PFSK-1 (cell line): ENCODE data around the gene FAM163B.

ENCODE experiments used
- FOXP2 ChIP-seq: optimal IDR thresholded peaks from 2 replicates; pipeline ENCODE3; 2011; ENCODE audit warnings: borderline replicate concordance, control low read depth, inconsistent platforms; ENCODE audit not compliant: insufficient read depth; ENCODE audit errors: extremely low read length, extremely low read depth
- POLR2AphosphoS5 ChIP-seq: IDR thresholded peaks from 2 replicates; pipeline ENCODE4 v1.6.1; 2012; ENCODE audit warnings: low read depth, mild to moderate bottlenecking, control low read depth, low read length, moderate library complexity
- SIN3A ChIP-seq: IDR thresholded peaks from 2 replicates; pipeline ENCODE4 v1.6.1; 2012; ENCODE audit warnings: mild to moderate bottlenecking, low read length, moderate library complexity, borderline replicate concordance; ENCODE audit not compliant: insufficient read depth
- TAF1 ChIP-seq: IDR thresholded peaks from 2 replicates; pipeline ENCODE4 v1.6.1; 2012; ENCODE audit warnings: low read length, control low read depth, borderline replicate concordance; ENCODE audit not compliant: insufficient read depth
- TF ChIP-seq, protein P1 (sequence below), 2 experiments: IDR thresholded peaks; 2 replicates each; pipeline versions ENCODE4 v1.6.1 to v1.8.0; 2011 to 2012; ENCODE audit warnings: low read depth in 2 of 2, low read length in 2 of 2, control low read depth in 1 of 2, inconsistent platforms in 1 of 2, mild to moderate bottlenecking in 1 of 2, moderate library complexity in 1 of 2; ENCODE audit not compliant: insufficient read depth in 1 of 2

Gene FAM163B

DNA sequence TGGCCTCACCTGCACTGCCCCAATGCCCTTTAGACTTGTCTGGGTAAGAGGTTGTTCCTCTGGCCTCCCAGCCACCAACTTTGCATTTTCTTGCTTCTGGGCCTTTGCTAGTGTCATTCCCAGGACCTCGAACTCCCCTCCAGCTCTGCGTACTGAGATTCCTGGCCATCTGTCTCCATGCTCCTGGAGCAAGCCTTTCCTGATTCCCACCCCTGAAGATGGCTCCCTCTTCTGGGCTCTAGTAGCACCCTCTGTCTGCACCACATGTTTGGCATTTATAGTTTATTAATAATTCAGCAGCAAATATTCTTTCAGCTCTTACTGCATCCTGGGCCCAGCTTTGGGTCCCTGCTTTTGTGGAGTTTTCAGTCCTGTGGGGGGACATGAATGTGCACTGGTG is 14.9 kb downstream of the FAM163B start:
- TF ChIP-seq SIN3A (no peak), TAF1 (no peak), FOXP2 (no peak), POLR2AphosphoS5 (no peak)
- TF ChIP-seq, protein P1, sequence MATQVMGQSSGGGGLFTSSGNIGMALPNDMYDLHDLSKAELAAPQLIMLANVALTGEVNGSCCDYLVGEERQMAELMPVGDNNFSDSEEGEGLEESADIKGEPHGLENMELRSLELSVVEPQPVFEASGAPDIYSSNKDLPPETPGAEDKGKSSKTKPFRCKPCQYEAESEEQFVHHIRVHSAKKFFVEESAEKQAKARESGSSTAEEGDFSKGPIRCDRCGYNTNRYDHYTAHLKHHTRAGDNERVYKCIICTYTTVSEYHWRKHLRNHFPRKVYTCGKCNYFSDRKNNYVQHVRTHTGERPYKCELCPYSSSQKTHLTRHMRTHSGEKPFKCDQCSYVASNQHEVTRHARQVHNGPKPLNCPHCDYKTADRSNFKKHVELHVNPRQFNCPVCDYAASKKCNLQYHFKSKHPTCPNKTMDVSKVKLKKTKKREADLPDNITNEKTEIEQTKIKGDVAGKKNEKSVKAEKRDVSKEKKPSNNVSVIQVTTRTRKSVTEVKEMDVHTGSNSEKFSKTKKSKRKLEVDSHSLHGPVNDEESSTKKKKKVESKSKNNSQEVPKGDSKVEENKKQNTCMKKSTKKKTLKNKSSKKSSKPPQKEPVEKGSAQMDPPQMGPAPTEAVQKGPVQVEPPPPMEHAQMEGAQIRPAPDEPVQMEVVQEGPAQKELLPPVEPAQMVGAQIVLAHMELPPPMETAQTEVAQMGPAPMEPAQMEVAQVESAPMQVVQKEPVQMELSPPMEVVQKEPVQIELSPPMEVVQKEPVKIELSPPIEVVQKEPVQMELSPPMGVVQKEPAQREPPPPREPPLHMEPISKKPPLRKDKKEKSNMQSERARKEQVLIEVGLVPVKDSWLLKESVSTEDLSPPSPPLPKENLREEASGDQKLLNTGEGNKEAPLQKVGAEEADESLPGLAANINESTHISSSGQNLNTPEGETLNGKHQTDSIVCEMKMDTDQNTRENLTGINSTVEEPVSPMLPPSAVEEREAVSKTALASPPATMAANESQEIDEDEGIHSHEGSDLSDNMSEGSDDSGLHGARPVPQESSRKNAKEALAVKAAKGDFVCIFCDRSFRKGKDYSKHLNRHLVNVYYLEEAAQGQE (IDR thresholded peaks at IDR 0.05; ENCODE audit: insufficient read depth in 1 of 2, low read depth in 2 of 2, low read length in 2 of 2) = no peak

DNA sequence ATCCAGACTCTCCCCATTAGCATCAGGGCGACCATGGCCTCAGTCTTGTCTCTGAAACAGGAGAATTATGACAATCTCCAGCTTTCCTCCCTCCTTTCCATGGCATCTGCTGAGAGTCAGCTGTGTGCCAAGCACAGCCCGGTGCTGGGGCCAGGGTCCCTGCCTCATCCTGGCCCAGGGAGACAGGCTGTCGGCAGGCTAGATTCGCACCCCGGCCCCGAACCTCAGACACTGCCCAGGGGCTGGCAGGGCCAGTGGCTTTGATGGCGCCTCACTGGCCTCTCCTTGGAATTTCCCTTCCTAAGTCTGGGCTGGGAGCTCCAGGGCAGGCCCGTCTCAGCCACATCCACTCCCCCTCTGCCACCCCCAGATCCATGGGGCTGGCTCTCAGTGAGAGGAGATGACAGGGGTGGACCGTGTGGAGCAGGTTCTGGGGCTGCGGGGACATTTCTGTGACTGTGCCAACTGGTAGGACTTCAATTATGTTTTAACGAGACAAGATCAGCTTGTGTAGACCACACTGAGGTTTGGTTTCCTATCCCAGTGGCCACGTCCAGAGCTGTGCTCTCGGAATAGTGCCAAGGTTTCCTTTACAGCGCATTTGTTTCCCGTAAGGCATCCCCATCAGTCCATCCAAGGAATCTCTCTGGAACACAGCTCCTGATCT is 15.5 kb downstream of the FAM163B start:
- TF ChIP-seq FOXP2 (no peak), TAF1 (no peak), POLR2AphosphoS5 (no peak), SIN3A (no peak)
- TF ChIP-seq, protein P1 (IDR thresholded peaks at IDR 0.05; ENCODE audit: insufficient read depth in 1 of 2, low read depth in 2 of 2, low read length in 2 of 2) = no peak

DNA sequence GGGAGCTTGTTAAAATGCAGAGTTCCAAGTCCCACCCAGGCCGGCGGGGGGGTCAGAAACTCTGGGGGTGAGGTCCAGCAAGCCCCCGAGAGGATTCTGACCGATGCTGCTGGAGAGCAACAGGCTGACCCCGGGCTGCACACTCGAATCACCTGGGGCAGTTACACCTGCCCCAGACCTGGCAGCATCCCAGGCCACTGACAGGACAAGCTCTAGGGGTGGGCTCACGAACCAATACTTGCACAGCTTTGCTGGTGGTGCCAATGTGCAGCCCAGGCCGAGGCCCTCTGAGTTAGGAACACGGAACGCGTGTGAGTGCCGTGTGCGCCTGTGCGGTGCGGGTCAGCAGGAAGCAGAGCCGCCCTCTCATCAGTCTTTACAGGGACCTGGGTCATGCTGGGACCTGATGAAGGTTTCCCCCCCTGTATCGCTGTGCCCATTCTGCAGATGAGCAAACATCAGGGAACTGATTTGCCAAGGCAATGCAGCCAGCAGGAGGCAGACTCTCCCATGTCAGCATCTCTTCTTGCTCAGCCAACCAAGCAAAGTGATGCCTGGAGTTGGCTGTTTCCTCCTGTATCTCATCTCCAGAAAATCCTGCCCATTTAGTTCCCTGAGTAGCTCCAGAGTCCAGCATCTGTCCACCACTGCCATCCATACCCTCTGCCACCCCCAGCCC is 16.3 kb downstream of the FAM163B start:
- no peak for TF ChIP-seq POLR2AphosphoS5
- TF ChIP-seq SIN3A = no peak
- no peak for TF ChIP-seq FOXP2
- TF ChIP-seq, protein P1 (IDR thresholded peaks at IDR 0.05; ENCODE audit: insufficient read depth in 1 of 2, low read depth in 2 of 2, low read length in 2 of 2) = no peak
- TF ChIP-seq TAF1 = no peak

DNA sequence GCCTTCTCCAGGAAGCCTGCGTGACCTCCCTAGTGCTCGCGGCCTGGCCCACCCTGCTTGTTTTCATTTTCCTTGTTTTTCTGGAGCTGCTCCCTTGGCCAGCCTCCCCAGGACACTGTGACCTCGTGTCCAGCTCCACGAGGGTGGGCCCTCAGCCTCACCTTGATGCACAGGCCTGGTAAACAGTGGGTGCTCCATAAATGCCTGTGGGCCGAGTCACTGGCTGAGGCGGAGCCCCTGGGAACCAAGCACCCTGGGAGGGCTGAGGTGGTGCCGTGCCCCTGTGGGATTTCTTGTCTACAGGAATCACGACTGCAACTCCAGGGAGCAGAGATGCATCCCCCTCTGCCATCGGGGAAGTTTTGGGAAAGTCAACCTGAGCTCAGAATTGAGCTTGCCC is 17.2 kb downstream of the FAM163B start:
- TF ChIP-seq FOXP2 = no peak
- TF ChIP-seq, protein P1 (IDR thresholded peaks at IDR 0.05; ENCODE audit: insufficient read depth in 1 of 2, low read depth in 2 of 2, low read length in 2 of 2) = no peak
